Osteoblast (primary cell): ENCODE data around the gene SLC2A4RG. TPM values are rescaled to one million over a fixed set of nuclear protein-coding genes. Genes with fewer than 3 reads are reported as not detected.
A peak's percentile ranks its signal among the peaks of the same experiment; 100 is the strongest.

ENCODE experiments used
- DNase-seq: peaks from one replicate; pipeline ENCODE4 v3.0.0; 2011; ENCODE audit warnings: low spot score, mixed read lengths; ENCODE audit not compliant: insufficient read length; ENCODE audit errors: missing footprints
- H2AFZ ChIP-seq: 2 replicates; pipeline ENCODE4 v1.6.0; 2011; ENCODE audit warnings: mild to moderate bottlenecking, low read length
- H3K27ac ChIP-seq: 2 replicates; pipeline ENCODE4 v1.5.1; 2011; ENCODE audit warnings: mild to moderate bottlenecking, low read depth, low read length, moderate library complexity
- H3K27me3 ChIP-seq: 2 replicates; pipeline ENCODE4 v1.6.0; 2012; ENCODE audit warnings: mild to moderate bottlenecking, control low read depth, inconsistent platforms, low read length, moderate library complexity; ENCODE audit not compliant: insufficient read depth
- H3K36me3 ChIP-seq: 2 replicates; pipeline ENCODE4 v1.5.1; 2011; ENCODE audit warnings: mild to moderate bottlenecking, low read length, control low read depth, moderate library complexity; ENCODE audit not compliant: insufficient read depth
- H3K4me1 ChIP-seq: 2 replicates; pipeline ENCODE4 v1.5.1; 2011; ENCODE audit warnings: mild to moderate bottlenecking, low read length, control low read depth, moderate library complexity; ENCODE audit not compliant: insufficient read depth
- H3K4me2 ChIP-seq: 2 replicates; pipeline ENCODE4 v1.6.0; 2011; ENCODE audit warnings: mild to moderate bottlenecking, low read length; ENCODE audit not compliant: insufficient read depth
- H3K4me3 ChIP-seq: fragments of 200-600 bp; sonication (generic); 3 replicates; pipeline ENCODE4 v1.5.1; 2012; ENCODE audit warnings: mild to moderate bottlenecking, low read length, inconsistent platforms; ENCODE audit not compliant: insufficient read depth
- H3K79me2 ChIP-seq: 2 replicates; pipeline ENCODE4 v1.6.0; 2012; ENCODE audit warnings: mild to moderate bottlenecking, low read length, control low read depth, inconsistent platforms; ENCODE audit not compliant: insufficient read depth
- H3K9me3 ChIP-seq: 2 replicates; pipeline ENCODE4 v1.5.1; 2011; ENCODE audit warnings: low read depth, low read length, control low read depth
- H4K20me1 ChIP-seq: 2 replicates; pipeline ENCODE4 v1.6.0; 2012; ENCODE audit warnings: mild to moderate bottlenecking, low read length, control low read depth; ENCODE audit not compliant: insufficient read depth
- total RNA-seq: library from RNA; depleted of rRNA; stranded (reverse); fragments of >200 nt; gene quantifications from 2 replicates; pipeline ENCODE4 v1.2.3, GENCODE V29; 2012
- TF ChIP-seq, protein P1 (sequence below): IDR thresholded peaks from 2 replicates; pipeline ENCODE4 v1.5.1; 2011; ENCODE audit warnings: mild to moderate bottlenecking, low read depth, low read length, moderate library complexity; ENCODE audit errors: extremely low read depth

SLC2A4RG gene
- total RNA-seq, 1 donor = 27.5 TPM

DNA sequence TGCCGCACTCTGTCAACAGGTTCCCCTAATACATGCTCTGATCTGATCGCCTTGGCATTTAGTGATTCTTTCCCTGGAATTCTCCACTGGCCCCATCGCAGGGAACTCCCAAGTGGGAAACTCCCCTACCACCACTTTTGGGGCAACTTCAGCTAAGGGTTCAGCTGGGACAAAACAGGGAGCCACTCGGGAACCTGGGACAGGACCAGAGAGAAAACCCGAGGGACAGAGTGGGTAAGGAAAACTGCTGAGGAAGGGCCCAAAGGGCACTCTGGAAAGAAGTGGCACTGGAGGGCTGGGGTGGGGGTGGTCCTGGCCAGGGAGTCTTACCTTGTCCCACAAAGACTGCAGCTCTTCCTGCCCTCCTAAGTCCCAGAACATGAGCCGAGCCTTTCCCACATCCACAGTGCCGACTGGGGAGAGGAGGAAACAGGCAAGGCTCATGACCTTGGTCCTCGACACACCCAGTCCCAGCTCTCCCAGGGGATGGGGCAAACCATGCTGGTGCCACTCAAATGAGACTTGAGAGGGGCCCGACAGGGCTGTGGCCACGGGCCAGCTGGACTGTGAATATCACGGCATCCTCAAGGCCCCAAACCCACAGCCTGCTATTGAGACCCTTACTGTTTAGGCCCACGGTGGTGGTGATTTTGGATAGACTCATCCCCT, 33.4 kb upstream of the SLC2A4RG start:
- Histone ChIP-seq H3K4me3 (peak overlapping the region; percentile 87), H4K20me1 (peaks cover 11% of the 10 kb centered on the region), H3K4me2 (peak overlapping the region; percentile 85), H2AFZ (no peak overlapping the region), H3K9me3 (no peaks in the 10 kb centered on the region), H3K27ac (peak overlapping the region; percentile 46), H3K79me2 (peaks cover 70% of the 10 kb centered on the region), H3K4me1 (peaks cover 18% of the 10 kb centered on the region), H3K36me3 (peaks cover 36% of the 10 kb centered on the region), H3K27me3 (no peaks in the 10 kb centered on the region)
- TF ChIP-seq, protein P1, sequence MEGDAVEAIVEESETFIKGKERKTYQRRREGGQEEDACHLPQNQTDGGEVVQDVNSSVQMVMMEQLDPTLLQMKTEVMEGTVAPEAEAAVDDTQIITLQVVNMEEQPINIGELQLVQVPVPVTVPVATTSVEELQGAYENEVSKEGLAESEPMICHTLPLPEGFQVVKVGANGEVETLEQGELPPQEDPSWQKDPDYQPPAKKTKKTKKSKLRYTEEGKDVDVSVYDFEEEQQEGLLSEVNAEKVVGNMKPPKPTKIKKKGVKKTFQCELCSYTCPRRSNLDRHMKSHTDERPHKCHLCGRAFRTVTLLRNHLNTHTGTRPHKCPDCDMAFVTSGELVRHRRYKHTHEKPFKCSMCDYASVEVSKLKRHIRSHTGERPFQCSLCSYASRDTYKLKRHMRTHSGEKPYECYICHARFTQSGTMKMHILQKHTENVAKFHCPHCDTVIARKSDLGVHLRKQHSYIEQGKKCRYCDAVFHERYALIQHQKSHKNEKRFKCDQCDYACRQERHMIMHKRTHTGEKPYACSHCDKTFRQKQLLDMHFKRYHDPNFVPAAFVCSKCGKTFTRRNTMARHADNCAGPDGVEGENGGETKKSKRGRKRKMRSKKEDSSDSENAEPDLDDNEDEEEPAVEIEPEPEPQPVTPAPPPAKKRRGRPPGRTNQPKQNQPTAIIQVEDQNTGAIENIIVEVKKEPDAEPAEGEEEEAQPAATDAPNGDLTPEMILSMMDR = no peak
- DNase-seq = peak; percentile 67

DNA sequence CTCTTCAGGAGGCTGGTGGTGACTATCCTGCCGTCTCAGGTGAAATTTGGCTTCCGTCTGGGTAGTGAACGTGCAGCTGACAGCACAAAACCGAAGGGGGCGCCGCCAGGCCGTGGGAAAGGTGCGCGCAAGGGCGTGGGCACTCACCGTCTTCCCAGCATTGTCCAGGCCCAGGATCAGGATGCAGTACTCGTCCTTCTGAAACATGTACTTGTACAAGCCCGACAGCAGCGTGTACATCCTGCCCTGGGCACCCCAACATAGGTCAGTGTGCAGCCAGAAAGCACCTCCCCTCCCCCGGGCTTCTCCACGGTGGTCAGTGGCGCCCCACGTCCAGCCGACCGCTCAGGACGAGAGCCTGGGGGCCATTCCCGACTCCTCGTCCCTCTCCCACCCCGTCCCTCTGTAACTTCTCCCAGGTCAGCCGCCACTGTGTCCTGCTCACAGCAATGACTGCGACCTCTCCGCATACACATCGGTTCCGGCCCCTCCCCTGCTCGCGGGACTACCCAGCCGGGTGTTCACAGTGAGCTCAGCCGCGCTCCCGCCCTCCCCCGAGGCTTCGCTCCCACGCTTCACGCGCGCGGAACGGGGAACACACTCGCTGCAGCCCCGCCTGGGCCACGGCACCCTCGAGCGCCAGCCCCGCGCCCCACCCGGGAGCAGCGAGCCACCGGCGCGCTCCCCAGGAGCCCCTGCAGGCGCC, 32.6 kb upstream of the SLC2A4RG start:
- H3K27me3 ChIP-seq = no peaks in the 10 kb centered on the region
- H3K79me2 ChIP-seq = peaks cover 79% of the 10 kb centered on the region
- H3K4me1 ChIP-seq = peaks cover 18% of the 10 kb centered on the region
- peak; percentile 97 for DNase-seq
- TF ChIP-seq, protein P1 = peak; percentile 2
- peak overlapping the region; percentile 87 for H3K4me3 ChIP-seq
- H3K9me3 ChIP-seq = no peaks in the 10 kb centered on the region
- peak overlapping the region; percentile 46 for H3K27ac ChIP-seq
- peak overlapping the region; percentile 68 for H2AFZ ChIP-seq
- H4K20me1 ChIP-seq = peaks cover 14% of the 10 kb centered on the region
- H3K4me2 ChIP-seq = peak overlapping the region; percentile 85
- peaks cover 45% of the 10 kb centered on the region for H3K36me3 ChIP-seq

DNA sequence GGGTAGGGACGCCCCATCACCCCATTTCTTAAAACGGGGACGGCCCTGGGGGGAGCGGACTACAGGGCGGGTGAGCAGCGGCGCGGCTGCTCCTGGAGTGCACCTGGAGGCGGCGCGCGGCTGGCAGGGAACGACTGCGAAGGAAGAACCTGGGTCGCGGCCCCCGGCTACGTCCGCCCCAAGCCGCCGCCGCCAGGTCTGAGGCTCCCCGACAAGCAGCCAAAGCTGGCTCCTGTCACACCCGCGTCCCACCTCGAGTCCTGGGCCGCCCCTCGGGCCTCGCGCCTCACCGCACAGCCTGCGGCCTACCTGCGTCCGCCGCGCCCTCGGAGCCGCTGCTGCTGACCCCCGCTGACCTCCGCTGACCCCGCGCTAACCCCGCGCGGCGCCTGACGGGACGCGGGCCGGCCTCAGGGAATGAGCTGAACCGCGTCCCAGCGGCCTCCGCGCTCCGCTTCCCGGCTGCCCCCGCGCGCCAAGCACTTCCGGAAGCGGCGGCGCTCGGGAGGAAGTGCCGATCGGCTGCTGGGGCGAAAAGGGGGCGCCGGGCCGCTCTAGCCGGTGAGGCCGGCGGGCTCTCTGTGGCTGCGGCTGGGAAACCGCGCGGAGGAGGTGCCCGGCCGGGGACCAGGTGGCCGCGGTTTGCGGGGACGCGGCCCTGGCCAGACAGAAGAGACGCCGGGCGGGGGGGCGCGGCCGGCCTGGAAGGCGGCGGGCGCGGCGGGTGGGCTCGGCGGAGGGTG, 31.8 kb upstream of the SLC2A4RG start, which contains the start of the genes ARFRP1 and ZGPAT:
TSS of gene ARFRP1 (minus strand) at position 419 of the 743 bp plus-strand sequence. CDS start 885 bp downstream, outside the sequence.
TSS of gene ZGPAT (plus strand) at position 482 of the 743 bp plus-strand sequence. CDS start 542 bp downstream, outside the sequence.
- TF ChIP-seq, protein P1 = no peak
- Histone ChIP-seq H3K27ac (peak within 1 kb of the TSS; percentile 56), H3K36me3 (peaks cover 52% of the 10 kb centered on the region)

More for the DNA sequence above, 31.8 kb upstream of the SLC2A4RG start, which contains the start of the genes ARFRP1 and ZGPAT:
- peaks cover 86% of the 10 kb centered on the region for H3K79me2 ChIP-seq
- H2AFZ ChIP-seq = peak within 1 kb of the TSS; percentile 68
- no peaks in the 10 kb centered on the region for H3K27me3 ChIP-seq
- H3K4me2 ChIP-seq = peak within 1 kb of the TSS; percentile 85
- peak; percentile 99 for DNase-seq
- peaks cover 14% of the 10 kb centered on the region for H4K20me1 ChIP-seq
- H3K4me1 ChIP-seq = peaks cover 18% of the 10 kb centered on the region
- H3K9me3 ChIP-seq = no peaks in the 10 kb centered on the region
- H3K4me3 ChIP-seq = peak within 1 kb of the TSS; percentile 87
